Esophagus muscularis mucosa (tissue), 4 donors: ENCODE measurements around the gene TK2.

Experiments used
- EP300 ChIP-seq: sonication (generic); formaldehyde crosslinking; IDR thresholded peaks from one replicate; pipeline ENCODE4 v1.6.1; 2017; ENCODE audit warnings: antibody characterized with exemption
- POLR2A ChIP-seq: fragments of 450-650 bp; IDR thresholded peaks from one replicate; pipeline ENCODE4 v1.6.1; 2017; ENCODE audit warnings: antibody characterized with exemption, moderate library complexity, mild to moderate bottlenecking, low read depth
- POLR2AphosphoS5 ChIP-seq, 2 donors: sonication (generic); formaldehyde crosslinking; IDR thresholded peaks; one replicate each; pipeline ENCODE4 v1.6.1; 2017; ENCODE audit warnings: antibody characterized with exemption in 2 of 2
- TF ChIP-seq, protein P1 (sequence below), 3 experiments: fragments of 200-600 bp in 2 of 3; fragments of 450-650 bp in 1 of 3; sonication (generic) in 2 of 3; IDR thresholded peaks; one replicate each; pipeline ENCODE4 v1.5.1; 2017 to 2019; ENCODE audit warnings: antibody characterized with exemption in 3 of 3, mild to moderate bottlenecking in 2 of 3, moderate library complexity in 1 of 3

GRCh38 chr16:66548868-66549267 is 1.1 kb downstream of the TK2 start:
- TF ChIP-seq POLR2A (no peak), POLR2AphosphoS5 (IDR thresholded peaks at IDR 0.05) (no peak), EP300 (no peak)
- TF ChIP-seq, protein P1, sequence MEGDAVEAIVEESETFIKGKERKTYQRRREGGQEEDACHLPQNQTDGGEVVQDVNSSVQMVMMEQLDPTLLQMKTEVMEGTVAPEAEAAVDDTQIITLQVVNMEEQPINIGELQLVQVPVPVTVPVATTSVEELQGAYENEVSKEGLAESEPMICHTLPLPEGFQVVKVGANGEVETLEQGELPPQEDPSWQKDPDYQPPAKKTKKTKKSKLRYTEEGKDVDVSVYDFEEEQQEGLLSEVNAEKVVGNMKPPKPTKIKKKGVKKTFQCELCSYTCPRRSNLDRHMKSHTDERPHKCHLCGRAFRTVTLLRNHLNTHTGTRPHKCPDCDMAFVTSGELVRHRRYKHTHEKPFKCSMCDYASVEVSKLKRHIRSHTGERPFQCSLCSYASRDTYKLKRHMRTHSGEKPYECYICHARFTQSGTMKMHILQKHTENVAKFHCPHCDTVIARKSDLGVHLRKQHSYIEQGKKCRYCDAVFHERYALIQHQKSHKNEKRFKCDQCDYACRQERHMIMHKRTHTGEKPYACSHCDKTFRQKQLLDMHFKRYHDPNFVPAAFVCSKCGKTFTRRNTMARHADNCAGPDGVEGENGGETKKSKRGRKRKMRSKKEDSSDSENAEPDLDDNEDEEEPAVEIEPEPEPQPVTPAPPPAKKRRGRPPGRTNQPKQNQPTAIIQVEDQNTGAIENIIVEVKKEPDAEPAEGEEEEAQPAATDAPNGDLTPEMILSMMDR (IDR thresholded peaks at IDR 0.05) = no peak
